8988T (cell line): ENCODE results near the gene HOXA11.
A peak's percentile ranks its signal among the peaks of the same experiment; 100 is the strongest.

Experiments used
- DNase-seq: peaks from one replicate; pipeline ENCODE4 v3.0.0; 2011

HOXA11 gene

DNA sequence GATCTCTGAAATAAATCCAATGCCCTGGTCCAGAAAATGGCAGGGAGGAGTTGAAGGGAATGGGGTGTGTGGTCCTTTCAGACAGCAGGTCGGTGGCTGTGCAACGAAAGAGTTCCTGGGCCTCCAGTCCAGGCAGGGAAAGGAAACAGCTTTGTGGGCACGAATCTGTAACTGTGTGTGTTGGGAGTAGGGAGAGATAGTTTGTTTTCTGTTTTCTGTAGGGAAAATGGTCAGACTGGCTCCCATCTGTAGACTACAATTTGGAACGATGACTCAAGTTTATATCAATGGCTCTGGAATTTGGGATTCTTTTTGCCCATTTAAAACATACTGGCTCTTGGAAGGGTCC, 17.1 kb downstream of the HOXA11 start:
- no peak for DNase-seq

DNA sequence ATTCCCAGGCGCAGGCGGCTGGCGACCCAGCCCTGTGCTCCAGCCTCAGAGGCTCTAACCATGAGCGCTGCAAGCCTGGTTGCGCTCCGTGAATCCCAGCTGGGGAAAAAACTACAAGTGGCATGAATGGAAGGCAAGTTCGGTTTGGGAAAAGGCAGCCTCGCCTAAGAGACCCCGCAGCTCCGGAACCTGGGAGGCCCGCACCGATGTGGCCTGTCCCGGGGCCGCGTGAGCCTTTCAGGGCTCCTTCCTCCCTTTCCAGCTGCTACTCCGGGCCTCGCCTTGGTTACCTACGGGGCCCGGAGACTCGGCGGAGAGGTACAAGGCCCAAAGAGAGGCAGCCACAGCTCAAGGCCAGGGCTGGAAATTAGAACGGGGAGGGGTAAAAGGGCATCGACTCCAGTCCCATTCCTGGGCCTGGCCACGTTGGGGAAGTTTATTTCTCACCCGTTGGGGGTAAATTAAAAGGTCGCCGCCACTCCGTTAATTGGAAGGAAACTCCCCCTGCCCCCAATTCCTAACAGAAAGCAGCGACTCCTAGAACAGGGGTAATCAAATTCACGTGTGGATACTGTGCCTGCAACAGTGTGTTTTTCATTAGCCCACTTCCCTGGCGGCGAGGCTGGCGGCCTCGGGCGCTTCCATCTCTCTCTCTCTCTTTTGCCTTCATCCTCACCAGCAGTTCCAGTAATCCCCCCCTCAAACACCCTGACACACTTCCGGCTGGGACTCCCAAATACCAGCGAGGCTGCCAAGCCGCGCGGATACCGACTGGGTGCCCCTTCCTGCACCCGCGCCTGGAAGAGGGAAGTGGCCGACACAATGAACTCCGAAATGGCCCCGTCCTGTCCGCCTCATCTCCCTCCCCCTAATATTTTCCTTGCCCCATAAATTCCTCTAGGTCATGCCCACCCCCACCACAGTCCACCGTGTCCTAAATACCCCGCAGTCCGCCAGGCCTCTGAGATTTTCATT, 18.2 kb downstream of the HOXA11 start:
- no peak for DNase-seq

DNA sequence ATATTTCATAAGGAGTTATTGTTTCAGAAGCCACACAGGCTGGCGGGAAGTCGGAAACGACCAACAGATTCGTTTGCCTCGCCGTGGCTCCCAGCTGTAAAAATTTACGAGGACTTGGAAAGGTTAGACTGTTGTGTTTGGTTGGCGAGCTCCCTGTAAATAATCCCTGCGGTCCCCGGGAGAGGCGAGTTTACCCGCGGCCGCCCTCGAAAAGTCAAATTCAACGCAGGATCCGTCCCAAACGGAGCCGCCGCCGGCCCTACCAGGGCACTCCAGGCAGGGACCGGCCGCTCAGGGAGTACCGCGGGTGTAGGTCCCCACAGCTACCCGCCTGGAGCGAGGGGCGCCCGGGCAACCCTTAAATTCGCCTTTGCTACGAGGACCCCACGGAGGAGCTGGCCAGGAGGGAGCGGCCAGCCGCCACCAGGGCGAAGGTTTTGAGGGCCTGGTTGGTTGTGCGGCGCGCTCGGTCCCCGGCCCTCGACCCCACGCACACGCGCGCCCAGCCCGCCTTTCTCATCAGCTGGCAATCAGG, 19.0 kb downstream of the HOXA11 start:
- no peak for DNase-seq

DNA sequence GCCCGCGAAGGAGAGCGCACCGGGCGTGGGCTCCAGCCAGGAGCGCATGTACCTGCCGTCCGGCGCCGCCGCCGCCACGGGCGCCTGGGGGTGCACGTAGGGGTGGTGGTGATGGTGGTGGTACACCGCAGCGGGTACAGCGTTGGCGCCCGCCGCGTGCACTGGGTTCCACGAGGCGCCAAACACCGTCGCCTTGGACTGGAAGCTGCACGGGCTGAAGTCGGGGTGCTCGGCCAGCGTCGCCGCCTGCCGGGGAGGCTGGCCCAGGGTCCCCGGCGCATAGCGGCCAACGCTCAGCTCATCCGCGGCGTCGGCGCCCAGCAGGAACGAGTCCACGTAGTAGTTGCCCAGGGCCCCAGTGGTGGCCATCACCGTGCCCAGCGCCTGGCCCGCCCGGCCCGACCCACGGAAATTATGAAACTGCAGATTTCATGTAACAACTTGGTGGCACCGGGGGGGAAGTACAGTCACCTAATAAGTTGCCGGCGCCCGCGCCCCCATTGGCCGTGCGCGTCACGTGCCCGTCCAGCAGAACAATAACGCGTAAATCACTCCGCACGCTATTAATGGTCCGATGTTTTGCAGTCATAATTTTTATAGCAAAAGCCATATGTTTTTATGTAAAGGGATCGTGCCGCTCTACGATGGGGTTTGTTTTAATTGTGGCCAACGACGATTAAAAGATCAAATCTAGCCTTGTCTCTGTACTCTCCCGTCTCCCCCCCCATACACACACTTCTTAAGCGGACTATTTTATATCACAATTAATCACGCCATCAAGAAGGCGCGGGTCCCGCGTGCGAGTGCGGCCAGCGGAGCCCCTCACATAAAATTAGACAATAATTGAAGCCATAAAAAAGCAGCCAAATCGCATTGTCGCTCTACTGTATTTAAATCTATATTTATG, 19.7 kb downstream of the HOXA11 start, which contains the start of gene HOXA9:
TSS of gene HOXA9 (minus strand) at position 449 of the 907 bp plus-strand sequence. CDS start at position 369, 80 bp downstream.
- DNase-seq = no peak

DNA sequence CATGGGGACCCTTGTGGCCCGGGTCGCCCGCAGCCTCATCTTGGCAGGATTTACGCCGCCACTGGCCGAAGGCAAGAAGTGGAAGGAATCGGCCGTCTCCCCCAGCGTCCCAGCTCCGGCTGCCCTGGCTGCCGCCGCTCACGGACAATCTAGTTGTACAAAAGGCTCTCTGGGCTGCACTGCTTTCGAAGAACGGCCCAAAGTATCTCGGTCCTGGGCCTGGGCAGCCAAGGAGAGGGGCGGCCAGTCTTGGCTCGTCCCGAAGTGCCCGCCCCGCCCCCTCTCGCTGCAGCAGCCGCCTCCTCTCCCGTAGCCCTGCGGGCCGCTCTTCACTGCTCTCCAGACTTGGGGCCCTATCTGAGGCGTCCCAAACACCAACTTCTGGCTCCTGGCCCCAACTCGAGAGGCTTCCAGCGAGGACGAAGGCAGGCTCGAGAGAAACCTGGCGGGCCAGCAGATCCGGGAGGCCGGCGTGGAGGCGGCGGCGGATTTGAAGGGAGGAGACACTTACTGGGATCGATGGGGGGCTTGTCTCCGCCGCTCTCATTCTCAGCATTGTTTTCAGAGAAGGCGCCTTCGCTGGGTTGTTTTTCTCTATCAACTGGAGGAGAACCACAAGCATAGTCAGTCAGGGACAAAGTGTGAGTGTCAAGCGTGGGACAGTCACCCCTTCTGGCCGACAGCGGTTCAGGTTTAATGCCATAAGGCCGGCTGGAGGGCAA, 20.5 kb downstream of the HOXA11 start:
- no peak for DNase-seq

DNA sequence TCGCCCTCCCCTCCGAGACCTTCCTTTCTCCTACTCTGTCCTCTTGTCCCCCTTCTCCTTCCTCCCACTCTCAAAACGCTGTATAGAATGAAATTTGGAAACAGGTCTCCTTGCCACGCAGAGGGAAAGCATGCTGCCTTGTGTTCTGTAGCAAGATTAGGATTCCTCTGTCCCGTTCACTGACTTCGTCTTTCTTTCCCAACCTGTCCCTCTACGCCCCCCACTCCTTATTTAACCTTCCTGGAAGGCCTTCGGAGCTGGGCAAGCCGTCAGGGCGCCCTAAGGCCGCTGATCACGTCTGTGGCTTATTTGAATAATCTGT, 21.0 kb downstream of the HOXA11 start:
- DNase-seq = no peak

DNA sequence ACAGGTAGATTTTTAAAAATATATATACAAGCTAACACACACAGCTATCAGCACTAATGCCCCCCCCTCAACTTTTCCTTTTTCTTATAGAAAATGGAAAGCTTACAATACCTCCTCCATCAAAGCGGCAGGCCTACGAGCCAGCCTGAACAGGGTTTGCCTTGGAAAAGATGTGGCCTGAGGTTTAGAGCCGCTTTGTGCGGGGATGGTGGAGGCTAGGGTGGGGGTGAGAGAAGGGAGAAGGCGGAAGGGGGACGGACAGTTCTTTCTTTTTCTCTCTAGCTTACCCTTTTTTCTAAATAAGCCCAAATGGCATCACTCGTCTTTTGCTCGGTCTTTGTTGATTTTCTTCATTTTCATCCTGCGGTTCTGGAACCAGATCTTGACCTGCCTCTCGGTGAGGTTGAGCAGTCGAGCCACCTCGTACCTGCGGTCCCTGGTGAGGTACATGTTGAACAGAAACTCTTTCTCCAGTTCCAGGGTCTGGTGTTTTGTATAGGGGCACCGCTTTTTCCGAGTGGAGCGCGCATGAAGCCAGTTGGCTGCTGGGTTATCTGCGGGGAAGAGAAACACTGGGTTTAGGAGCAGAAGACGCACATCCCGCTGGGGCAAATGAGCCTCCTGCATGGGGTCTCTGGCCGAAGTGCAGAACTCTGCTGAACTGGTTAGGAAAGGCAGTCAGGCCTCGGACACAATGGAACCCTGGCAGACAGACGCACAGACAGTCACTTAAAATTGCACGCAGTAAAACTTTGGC, 21.6 kb downstream of the HOXA11 start:
- no peak for DNase-seq

DNA sequence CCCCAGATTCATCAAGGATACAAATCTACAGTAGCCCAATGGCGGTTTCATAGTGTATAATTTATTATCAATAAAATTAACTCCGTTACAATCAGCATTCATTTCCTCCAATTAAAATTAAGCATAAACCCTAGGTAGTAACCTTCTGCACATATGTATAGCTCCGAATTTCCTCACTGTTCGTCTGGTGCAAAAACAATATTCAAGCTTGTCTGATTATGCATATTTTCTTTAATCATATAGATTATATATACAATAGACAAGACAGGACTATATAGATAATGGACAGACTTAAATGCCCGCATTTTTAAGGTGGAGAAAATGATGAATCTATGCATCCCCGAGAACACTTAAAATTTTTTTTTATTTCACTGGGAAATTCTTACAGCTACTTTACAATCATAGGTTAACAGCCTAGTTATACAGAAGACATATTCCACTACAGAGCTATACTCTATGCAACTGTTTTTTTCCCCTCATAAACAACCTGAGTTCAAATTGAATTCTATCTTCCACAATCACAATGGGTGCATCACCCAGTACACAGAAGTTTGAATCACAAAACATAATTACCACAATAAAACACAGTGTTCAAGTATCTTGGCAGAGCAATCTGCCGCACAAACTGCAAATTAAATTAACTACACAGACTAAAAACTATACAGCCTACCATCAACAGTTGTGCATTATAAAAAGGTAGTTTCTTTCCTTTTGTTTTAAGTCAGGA, 22.3 kb downstream of the HOXA11 start:
- DNase-seq = no peak

DNA sequence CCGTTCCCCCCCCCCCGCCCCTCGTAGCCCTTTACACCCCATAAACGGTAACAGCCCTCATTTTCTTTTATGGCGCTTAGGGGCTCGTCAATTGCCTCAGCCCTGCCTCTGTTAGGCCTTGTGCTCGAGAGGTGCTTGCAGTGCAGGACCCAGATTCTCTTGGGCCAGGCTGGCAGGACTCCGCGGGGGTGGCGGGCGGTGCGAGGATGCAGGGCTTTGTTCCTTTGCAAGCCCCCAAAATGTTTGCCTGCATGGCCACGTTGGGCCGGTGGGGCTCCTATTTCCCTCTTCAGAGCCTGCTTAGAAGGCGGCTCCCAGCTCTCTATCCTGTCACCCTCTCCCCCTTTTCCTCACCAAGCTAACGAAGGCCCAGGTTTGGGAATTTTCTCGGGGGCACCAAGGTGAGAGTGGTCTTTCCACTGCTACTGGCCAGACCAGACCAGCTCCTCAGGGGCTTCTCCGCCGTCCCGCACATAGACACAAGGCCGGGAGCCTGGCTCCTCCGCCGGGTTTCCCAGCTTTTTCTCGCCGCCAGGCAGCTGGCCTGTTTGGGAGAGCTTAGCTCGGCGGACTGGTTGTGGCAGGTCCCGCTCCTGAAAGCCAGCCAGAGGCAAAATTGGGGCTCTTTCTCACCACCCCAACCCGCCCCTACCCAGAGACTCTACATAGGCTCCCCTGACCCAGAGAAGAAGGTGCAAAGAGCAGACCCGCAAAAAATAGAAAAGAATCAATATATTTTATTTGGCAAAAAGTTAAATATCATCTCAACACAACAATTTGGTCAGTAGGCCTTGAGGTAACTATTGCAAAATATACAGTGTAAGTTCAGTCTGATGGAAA, 23.1 kb downstream of the HOXA11 start:
- DNase-seq = no peak

DNA sequence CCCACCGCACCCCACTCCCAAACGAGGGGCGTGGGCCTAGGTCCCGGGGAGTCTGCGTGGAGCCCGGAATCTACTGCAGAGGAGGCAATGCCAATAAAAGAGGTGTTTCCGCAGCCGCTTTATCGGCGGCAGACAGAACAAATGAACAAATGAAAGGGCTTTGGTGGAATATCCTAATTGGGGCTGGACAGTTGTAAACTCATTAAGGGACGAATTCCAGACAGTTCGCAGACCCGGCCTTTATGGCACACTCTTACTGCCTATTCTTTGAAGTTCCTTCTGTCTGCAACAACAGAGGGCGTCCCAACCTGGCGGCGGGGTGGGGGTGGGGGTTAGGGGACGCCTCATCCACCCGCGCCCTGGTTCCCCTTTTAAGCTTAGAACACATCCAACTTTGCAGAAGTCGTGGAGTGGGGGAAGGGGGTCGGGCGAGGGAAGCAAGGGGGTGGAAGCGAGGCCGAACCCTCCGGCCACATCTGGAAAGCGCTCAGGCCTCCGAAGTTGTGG, 23.8 kb downstream of the HOXA11 start:
- DNase-seq = no peak

DNA sequence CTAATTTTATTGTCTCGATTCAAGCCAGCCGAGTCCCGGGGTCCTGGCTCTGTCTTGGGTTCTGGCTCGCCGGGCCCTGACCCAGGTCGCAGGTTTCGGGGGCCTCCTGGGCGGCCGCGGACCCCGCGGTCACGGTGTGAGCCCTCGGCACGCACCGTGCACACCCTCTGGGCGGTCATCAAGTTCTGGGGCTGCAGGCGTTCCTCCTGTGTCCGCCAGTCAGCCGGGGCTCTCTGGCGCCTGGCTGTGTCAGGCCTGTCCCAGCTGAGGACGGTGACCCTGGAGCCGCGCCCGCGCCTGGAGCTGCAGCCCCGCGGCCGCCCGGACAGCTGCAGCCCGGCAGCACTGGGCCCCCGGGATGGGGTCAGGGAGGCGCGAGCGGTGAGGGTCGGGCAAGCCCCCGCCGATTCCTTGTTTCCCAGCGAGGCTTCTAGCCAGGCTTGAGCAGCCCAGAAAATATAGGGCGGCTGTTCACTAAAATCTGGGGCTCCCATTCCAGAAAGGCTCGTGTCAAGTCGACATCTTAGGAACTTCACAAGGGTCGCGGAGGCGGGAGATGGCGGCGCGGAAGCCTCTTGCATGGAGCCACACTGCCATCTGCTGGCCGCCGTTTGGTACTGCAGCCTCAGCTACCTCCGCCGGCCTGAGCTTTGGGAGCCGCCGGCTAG, 24.4 kb downstream of the HOXA11 start:
- peak; percentile 88 for DNase-seq

DNA sequence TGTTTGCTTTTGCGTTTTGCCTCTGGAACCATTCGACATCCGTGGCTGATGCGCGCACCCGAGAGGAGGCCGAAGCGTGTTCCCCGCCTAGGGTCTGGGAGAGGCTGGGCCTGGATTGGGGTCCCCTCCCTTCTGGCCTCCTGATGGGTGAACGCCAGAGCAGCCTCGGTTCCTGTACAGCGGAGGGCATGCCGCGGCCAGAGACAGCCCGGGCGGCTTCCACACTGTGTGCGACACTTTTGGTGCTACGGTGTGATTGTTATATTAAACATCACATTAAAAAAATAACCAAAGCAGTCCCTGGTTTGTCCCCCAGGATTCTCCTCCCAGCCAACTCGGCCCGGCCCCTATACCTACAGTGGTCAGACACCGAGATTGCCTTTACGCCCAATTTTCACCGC, 24.9 kb downstream of the HOXA11 start:
- no peak for DNase-seq

DNA sequence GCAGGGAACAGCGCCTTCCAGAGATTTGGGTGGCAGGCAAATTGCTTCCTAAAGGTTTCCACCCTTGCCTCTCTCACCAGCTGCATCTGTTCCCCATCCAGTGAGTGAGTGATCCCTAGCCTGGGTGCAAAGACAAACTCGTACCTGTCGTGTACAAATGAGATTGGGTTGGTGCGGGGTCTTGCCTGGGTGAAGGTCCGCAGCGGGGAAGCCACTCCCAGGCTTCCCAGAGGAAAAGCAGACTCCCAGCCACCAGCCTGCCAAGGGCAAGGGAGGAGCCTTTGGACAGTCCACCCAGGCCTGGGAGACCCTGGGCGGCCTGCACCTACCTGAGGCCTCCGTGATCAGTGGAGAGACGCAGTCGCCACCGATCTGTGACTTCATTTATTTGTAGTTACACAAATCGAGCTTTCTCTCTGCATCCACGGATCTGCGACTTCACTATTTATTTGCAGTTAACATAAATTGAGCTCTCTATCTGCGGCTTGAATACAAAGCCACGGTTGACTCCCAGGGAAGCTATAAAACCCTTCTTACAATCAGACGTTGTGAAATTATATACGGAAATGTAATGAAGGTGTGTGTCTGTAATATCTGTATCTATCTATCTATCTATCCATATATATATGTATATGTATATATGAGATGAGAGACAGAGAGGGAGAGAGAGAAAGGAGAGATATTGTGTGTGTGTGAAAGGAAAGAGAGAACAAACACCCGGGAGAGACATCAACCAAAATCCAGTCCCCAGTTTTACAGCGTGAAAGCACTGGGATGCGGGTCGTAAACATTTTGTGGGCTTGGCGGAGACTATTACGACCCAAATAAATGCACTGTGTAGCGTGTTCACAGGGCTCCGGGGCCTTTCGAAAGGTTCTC, 25.5 kb downstream of the HOXA11 start:
- DNase-seq = no peak

DNA sequence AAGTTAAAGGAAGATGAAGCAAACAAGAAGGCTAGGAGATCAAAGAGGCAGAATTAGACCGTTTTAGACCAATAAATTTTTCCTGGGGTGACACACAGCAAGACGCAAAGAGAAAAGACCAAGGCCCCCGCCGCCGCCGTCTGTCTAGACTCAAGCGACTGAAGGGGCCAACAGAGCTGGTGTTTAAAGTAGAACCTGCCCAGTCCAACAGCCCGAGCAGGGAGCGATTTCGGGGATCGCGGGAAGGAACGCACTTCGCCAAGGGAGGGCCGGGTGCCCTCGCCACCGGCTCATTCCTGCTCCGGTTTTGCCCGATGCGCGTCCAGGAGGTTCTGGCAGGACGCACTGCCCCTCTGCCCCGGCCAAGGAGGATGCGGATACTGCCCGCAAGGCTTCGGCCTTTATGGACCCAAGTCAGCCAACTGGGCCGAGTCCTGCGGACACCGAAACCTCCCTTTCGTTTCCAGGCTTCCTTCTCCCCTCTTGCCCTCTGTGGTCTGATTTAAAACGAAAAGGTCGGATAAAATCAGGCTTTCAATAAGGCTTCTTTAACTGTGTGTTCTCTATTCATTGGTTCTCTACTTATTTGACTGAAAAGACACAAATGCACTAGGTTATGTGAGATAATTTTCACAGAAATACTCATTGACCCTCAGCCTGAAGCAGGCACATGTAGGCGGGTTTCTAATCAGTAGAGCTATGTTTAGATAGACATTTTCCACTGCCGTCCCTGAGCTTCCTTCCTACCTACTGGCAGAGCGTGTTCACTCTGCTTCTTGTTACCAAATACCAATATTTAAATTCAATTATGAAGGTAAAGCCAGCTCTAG, 26.4 kb downstream of the HOXA11 start:
- DNase-seq = no peak

DNA sequence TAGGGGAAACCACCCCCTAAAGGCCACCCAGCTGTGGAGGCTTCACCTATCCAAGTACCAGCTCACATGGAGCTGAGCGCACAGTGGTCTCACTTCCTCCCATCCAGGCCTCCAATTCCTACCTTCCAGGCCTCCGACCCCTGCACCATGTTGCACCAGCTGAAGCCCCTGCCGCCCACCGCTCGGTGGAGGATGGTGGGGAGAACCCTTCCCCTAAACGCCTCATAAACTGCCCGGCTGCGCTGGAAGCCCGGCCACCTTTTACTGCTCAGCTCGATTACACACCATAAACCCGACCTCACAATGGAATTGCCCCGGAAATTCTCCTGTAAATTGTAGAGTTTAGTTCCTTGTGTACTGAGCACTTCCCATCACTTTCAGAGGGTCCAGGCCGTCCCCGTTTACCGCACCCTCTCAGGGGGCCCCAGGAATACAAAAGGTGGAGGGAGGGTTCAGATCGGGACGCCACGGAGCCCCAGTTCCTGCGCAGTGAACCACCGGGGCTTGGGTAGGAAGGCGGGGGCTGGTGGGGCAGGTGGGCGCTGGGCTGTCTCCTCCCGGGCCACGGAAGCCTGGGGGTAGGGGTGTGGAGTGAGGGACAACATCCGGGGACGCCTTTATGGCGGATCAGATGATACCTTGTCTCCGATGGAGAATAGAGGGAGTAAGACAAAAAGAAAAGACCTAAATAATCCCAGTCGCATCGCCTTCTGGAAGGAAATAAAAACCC, 27.2 kb downstream of the HOXA11 start:
- no peak for DNase-seq

DNA sequence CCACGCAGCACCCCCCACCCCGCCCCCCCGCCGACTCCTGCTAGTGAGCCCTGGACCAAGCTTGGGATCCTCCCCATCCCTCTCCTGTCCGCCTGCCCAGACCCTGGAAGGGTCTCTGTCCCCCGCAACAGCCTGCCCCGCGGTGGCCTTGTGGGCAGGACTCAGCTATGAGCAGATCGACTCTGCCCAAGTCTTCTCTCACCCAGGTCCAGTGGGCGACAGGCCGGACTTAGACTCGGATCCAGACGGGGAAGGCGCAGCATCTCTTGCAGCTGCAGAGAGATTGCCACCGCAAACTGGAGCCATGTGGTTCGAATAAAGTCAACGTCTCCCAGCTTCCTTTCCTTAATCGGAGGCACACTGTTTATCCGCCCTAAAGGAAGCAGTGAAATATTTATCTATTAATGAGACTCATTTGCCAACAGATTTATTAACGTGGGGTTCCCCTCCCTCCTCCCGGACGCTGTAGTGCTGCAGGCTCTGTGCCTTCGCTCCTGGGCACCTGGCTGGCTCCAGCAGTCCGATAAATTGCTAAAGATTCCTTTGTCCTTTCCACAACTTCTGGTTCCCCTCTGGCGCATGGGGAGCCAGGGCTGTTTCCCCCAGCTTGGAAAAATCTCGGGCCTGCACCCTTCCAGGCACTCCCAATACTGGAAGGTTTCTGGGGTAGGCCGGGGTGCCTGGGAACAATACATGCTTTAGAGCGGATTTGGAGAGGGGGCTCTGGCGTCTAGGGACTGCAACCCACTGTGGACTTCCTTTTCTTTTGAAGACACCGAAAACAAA, 27.9 kb downstream of the HOXA11 start:
- no peak for DNase-seq
